ENCODE measurements around the gene CEP128.
A peak's percentile ranks its signal among the peaks of the same experiment; 100 is the strongest.

Gene CEP128

DNA sequence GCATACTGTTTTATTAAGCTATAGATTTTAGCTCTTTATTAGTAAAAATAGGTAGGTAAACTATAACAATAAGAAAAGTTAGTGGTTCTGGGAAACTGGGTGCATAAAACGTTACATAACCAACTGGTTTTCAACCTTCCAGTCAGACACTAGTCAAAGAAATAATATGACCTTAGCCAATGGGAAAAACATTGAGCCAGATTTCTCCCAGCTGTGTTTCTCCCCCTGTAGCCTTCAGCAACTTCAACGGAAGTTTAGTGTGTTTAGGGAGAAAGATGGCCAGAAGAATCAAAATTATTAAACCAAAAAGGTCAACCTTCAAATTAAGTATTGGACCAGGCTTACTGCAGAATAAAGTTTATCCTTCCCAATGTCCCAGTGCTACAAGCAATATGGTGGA lies 446.8 kb downstream of the CEP128 start:
- TF ChIP-seq, protein P1, sequence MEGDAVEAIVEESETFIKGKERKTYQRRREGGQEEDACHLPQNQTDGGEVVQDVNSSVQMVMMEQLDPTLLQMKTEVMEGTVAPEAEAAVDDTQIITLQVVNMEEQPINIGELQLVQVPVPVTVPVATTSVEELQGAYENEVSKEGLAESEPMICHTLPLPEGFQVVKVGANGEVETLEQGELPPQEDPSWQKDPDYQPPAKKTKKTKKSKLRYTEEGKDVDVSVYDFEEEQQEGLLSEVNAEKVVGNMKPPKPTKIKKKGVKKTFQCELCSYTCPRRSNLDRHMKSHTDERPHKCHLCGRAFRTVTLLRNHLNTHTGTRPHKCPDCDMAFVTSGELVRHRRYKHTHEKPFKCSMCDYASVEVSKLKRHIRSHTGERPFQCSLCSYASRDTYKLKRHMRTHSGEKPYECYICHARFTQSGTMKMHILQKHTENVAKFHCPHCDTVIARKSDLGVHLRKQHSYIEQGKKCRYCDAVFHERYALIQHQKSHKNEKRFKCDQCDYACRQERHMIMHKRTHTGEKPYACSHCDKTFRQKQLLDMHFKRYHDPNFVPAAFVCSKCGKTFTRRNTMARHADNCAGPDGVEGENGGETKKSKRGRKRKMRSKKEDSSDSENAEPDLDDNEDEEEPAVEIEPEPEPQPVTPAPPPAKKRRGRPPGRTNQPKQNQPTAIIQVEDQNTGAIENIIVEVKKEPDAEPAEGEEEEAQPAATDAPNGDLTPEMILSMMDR (IDR thresholded peaks at IDR 0.05; ENCODE audit: low read depth, low read length, missing control alignments): no peak
- H3K27ac ChIP-seq: no peak overlapping the region
- in situ Hi-C loops (cut with HindIII; ENCODE audit: low pct_ligation_motif_present, low sequenced_read_pairs): no loop called here
- H3K4me3 ChIP-seq (ENCODE audit: low read depth, low read length): no peak overlapping the region
- no peaks in the 10 kb centered on the region for H3K36me3 ChIP-seq (replicated peaks)
- DNase-seq: no peak
- H3K27me3 ChIP-seq (replicated peaks): no peaks in the 10 kb centered on the region

DNA sequence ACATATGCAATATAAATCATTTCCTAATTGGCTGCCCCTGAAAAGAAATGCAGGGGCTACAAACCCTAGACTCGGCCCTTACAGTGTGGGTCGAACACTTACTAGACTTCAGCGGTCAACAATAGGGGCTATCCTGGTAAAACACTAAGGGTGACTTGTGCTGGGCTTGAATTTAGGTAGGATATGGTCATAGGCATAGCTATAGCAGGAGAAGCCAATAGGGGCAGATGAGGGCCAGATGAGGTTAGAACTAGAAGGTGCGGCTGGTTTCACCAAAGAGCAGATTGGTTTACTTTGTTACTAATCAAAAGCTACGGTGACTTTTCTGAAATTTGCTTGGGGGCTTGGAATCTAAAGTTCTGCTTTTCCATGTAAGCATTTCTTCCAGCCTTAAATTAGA lies 447.9 kb downstream of the CEP128 start:
- Histone ChIP-seq H3K36me3 (replicated peaks) (no peaks in the 10 kb centered on the region), H3K27me3 (replicated peaks) (no peaks in the 10 kb centered on the region), H3K27ac (no peak overlapping the region), H3K4me3 (ENCODE audit: low read depth, low read length) (no peak overlapping the region)
- in situ Hi-C loops (cut with HindIII; ENCODE audit: low pct_ligation_motif_present, low sequenced_read_pairs): no loop called here
- TF ChIP-seq, protein P1 (IDR thresholded peaks at IDR 0.05; ENCODE audit: low read depth, low read length, missing control alignments): no peak
- DNase-seq: no peak

DNA sequence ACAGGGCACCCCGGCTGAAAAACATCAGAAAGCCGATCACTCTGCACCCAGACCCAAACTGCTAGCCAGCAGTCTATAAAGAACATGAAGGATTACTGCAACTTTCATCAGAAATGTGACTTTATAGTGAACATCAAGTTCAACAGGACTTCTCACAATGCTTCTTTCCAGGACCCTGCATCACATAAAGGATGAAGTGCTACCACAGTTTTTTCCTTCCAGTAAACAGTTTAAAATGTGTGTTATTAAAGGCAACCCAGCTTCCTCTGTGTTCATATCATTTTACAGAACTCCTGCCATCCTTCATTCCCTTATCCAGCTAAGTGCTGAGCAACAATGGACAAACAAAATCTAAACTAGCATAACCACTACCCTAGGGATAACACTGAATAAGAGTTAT lies 449.9 kb downstream of the CEP128 start:
- no peak overlapping the region for H3K4me3 ChIP-seq (ENCODE audit: low read depth, low read length)
- TF ChIP-seq, protein P1 (IDR thresholded peaks at IDR 0.05; ENCODE audit: low read depth, low read length, missing control alignments): no peak
- H3K27me3 ChIP-seq (replicated peaks): no peaks in the 10 kb centered on the region
- no peak for DNase-seq
- no peaks in the 10 kb centered on the region for H3K36me3 ChIP-seq (replicated peaks)
- in situ Hi-C loops (cut with HindIII; ENCODE audit: low pct_ligation_motif_present, low sequenced_read_pairs): no loop called here
- no peak overlapping the region for H3K27ac ChIP-seq

DNA sequence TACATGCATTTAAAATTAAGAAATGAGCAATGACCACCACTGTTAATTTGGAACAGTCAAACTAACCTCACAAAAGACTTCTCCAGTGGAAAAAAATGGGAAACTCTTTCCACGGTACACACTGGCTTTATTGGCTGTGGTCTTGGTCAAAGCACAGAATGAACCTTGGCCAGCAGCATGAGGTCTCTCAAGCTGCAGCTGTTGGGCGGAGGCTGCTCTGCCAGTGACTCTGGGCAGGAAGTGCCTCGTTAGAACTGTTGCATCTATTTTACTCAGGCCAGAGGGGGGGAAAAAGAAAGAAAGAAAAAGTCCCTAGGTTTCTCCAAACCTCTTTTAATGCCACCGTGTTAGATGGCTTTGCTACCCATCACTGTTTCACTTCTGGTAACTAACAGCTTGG lies 450.4 kb downstream of the CEP128 start:
- Histone ChIP-seq H3K27ac (no peak overlapping the region), H3K36me3 (replicated peaks) (no peaks in the 10 kb centered on the region), H3K27me3 (replicated peaks) (no peaks in the 10 kb centered on the region), H3K4me3 (ENCODE audit: low read depth, low read length) (no peak overlapping the region)
- in situ Hi-C loops (cut with HindIII; ENCODE audit: low pct_ligation_motif_present, low sequenced_read_pairs): no loop called here
- TF ChIP-seq, protein P1 (IDR thresholded peaks at IDR 0.05; ENCODE audit: low read depth, low read length, missing control alignments): no peak
- DNase-seq: peak; percentile 22

- in situ Hi-C loops (cut with HindIII; ENCODE audit: low pct_ligation_motif_present, low sequenced_read_pairs): no loop called here
- TF ChIP-seq, protein P1 (IDR thresholded peaks at IDR 0.05; ENCODE audit: low read depth, low read length, missing control alignments): no peak
- no peak overlapping the region for H3K4me3 ChIP-seq (ENCODE audit: low read depth, low read length)
- H3K27ac ChIP-seq: no peak overlapping the region
- no peaks in the 10 kb centered on the region for H3K27me3 ChIP-seq (replicated peaks)
- no peak for DNase-seq
- H3K36me3 ChIP-seq (replicated peaks): no peaks in the 10 kb centered on the region
Observed at GRCh38 chr14:80489513-80489912, 452.0 kb downstream of the CEP128 start.

DNA sequence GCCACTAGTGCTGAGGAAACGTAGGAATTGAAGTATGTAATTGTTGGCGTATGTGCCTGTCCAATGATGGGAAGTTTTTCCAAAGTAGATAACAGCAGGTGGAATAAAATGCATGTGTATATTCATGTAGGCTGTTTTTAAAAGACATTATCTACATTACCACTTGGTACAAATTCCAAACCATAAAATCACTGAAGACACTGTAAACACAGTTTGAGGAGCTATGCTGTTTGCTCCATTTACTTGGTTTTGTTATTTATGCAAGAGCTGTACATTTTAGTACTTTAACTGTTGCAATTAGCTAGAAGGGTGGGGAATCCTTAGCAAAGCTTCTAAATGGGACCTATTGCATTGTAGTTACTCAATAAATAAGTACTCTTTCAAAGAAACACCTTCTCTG lies 455.8 kb downstream of the CEP128 start:
- Histone ChIP-seq H3K36me3 (replicated peaks) (no peaks in the 10 kb centered on the region), H3K27me3 (replicated peaks) (no peaks in the 10 kb centered on the region), H3K4me3 (ENCODE audit: low read depth, low read length) (no peak overlapping the region), H3K27ac (no peak overlapping the region)
- no peak for DNase-seq
- in situ Hi-C loops (cut with HindIII; ENCODE audit: low pct_ligation_motif_present, low sequenced_read_pairs): no loop called here
- TF ChIP-seq, protein P1 (IDR thresholded peaks at IDR 0.05; ENCODE audit: low read depth, low read length, missing control alignments): no peak

Data from brain microvascular endothelial cell (primary cell).